GM12878 (cell line): ENCODE data around the gene SLC35F3. TPM values are rescaled to one million over a fixed set of nuclear protein-coding genes. Genes with fewer than 3 reads are reported as not detected.

Experiments used
- ATAC-seq: fragments of 200-7000 bp; cut with Tn5 transposase; 3 replicates; pipeline ENCODE4 v1.9.1; 2020; ENCODE audit warnings: mild to moderate bottlenecking, moderate library complexity
- BruUV-seq: library from RNA; stranded (reverse); fragments of 400-500 nt; replicated peaks from 2 replicates; lab custom pipeline; 2021; lab: Mats Ljungman, UMichigan
- CTCF ChIA-PET: fragments of 300-600 bp; sonication (Branson Sonifier 250); formaldehyde crosslinking; extraction: SDS; loops from one replicate; lab custom pipeline; 2021; ENCODE audit warnings: inconsistent platforms; lab: Yijun Ruan, JAX
- POLR2A ChIA-PET: fragments of 350-600 bp; formaldehyde crosslinking; extraction: SDS; loops from one replicate; lab custom pipeline; 2021; ENCODE audit warnings: inconsistent platforms; lab: Charles Lee
- RAD21 ChIA-PET: fragments of 300-600 bp; sonication (Branson Sonifier 250); formaldehyde crosslinking; loops from one replicate; lab custom pipeline; 2023; ENCODE audit warnings: antibody characterized with exemption; ENCODE audit not compliant: unreplicated experiment; lab: Charles Lee
- SMC1A ChIA-PET: fragments of 300-600 bp; sonication (Branson Sonifier 250); formaldehyde crosslinking; loops from one replicate; lab custom pipeline; 2023; ENCODE audit not compliant: unreplicated experiment, uncharacterized antibody; lab: Charles Lee
- DNase-seq: peaks from one replicate; pipeline ENCODE4 v3.0.0-alpha.2; 2011; ENCODE audit warnings: low read depth, low spot score
- FAIRE-seq: peaks from 3 replicates; lab custom pipeline; 2011; peaks lifted over from hg19 to GRCh38; lab: Jason Lieb, UNC
- H2AFZ ChIP-seq: 2 replicates; pipeline ENCODE4 v1.6.0; 2011; ENCODE audit warnings: low read depth, low read length, control low read depth; ENCODE audit not compliant: control insufficient read depth
- H3K27ac ChIP-seq: 2 replicates; pipeline ENCODE4 v1.5.1; 2011; ENCODE audit warnings: control low read depth; ENCODE audit not compliant: control insufficient read depth, insufficient read depth
- H3K27me3 ChIP-seq, 2 experiments: replicated peaks in 1 of 2; 2 replicates each; pipeline versions ENCODE4 v1.6.0 to v1.6.1; 2011; ENCODE audit warnings: low read length in 1 of 2; ENCODE audit not compliant: control insufficient read depth in 2 of 2, insufficient read depth in 2 of 2
- H3K36me3 ChIP-seq, 2 experiments: 2 replicates each; pipeline ENCODE4 v1.5.1; 2011; ENCODE audit warnings: low read length in 1 of 2; ENCODE audit not compliant: control insufficient read depth in 2 of 2, insufficient read depth in 2 of 2
- H3K4me1 ChIP-seq: 2 replicates; pipeline ENCODE4 v1.6.1; 2011; ENCODE audit warnings: mild to moderate bottlenecking, low read length, moderate library complexity, mixed read lengths; ENCODE audit not compliant: control insufficient read depth, insufficient read depth
- H3K4me2 ChIP-seq: 2 replicates; pipeline ENCODE4 v1.6.0; 2011; ENCODE audit warnings: control low read depth; ENCODE audit not compliant: control insufficient read depth, insufficient read depth
- H3K4me3 ChIP-seq: fragments of 200-600 bp; sonication (generic); 2 replicates; pipeline ENCODE4 v1.5.1; 2016
- H3K79me2 ChIP-seq: 2 replicates; pipeline ENCODE4 v1.6.0; 2011; ENCODE audit warnings: low read length; ENCODE audit not compliant: control insufficient read depth, insufficient read depth
- H3K9ac ChIP-seq: 2 replicates; pipeline ENCODE4 v1.8.0; 2011; ENCODE audit warnings: low read length, control low read depth, mixed read lengths; ENCODE audit not compliant: control insufficient read depth, insufficient read depth
- H3K9me3 ChIP-seq: replicated peaks from 3 replicates; pipeline ENCODE4 v1.5.1; 2011; ENCODE audit warnings: mild to moderate bottlenecking, low read length; ENCODE audit not compliant: control insufficient read depth, insufficient read depth
- H4K20me1 ChIP-seq: 2 replicates; pipeline ENCODE4 v1.6.0; 2011; ENCODE audit not compliant: control insufficient read depth, insufficient read depth
- CEBPZ ChIP-seq: fragments of 150-350 bp; IDR thresholded peaks from 2 replicates; pipeline ENCODE4 v1.6.1; 2016; ENCODE audit warnings: low read depth, low read length
- CTCF ChIP-seq, 3 experiments: IDR thresholded peaks in 2 of 3; conservative IDR thresholded peaks in 1 of 3; 2 replicates each; pipeline ENCODE4 v1.5.1; 2011; ENCODE audit warnings: low read depth in 3 of 3, low read length in 3 of 3, mild to moderate bottlenecking in 3 of 3, control low read depth in 2 of 3, moderate library complexity in 2 of 3, inconsistent platforms in 1 of 3, mixed read lengths in 1 of 3; ENCODE audit not compliant: control insufficient read depth in 2 of 3, insufficient read depth in 1 of 3; ENCODE audit errors: extremely low read depth in 1 of 3
- IRF4 ChIP-seq: IDR thresholded peaks from 2 replicates; pipeline ENCODE4 v1.6.1; 2011; ENCODE audit warnings: low read depth, low read length
- NFXL1 ChIP-seq: fragments of 450-650 bp; IDR thresholded peaks from 2 replicates; pipeline ENCODE4 v1.6.1; 2017; ENCODE audit warnings: antibody characterized with exemption, mild to moderate bottlenecking, borderline replicate concordance
- PML ChIP-seq: IDR thresholded peaks from 2 replicates; pipeline ENCODE4 v1.6.1; 2012; ENCODE audit warnings: low read length, inconsistent platforms
- POLR2A ChIP-seq: IDR thresholded peaks from 2 replicates; pipeline ENCODE4 v1.6.1; 2011; ENCODE audit warnings: low read depth, mild to moderate bottlenecking, low read length
- SUPT20H ChIP-seq: IDR thresholded peaks from 2 replicates; pipeline ENCODE4 v1.6.1; 2011; ENCODE audit warnings: low read depth, mild to moderate bottlenecking, low read length, moderate library complexity, borderline replicate concordance; ENCODE audit not compliant: control insufficient read depth
- TBL1XR1 ChIP-seq: IDR thresholded peaks from 2 replicates; pipeline ENCODE4 v1.6.1; 2012; ENCODE audit warnings: low read depth, low read length, improper control_type of control experiment
- USF1 ChIP-seq: IDR thresholded peaks from 2 replicates; pipeline ENCODE4 v1.6.1; 2011; ENCODE audit warnings: borderline replicate concordance, low read depth, mild to moderate bottlenecking, moderate library complexity, mixed read lengths, low read length; ENCODE audit not compliant: insufficient read depth; ENCODE audit errors: extremely low read length
- ZBTB4 ChIP-seq: fragments of 450-650 bp; formaldehyde crosslinking; IDR thresholded peaks from 2 replicates; pipeline ENCODE4 v1.4.0; 2022; ENCODE audit warnings: mild to moderate bottlenecking, moderate library complexity
- ZNF207 ChIP-seq: fragments of 450-650 bp; IDR thresholded peaks from 2 replicates; pipeline ENCODE4 v1.6.1; 2014; ENCODE audit warnings: antibody characterized with exemption, mild to moderate bottlenecking, borderline replicate concordance
- ZNF622 ChIP-seq: fragments of 450-650 bp; IDR thresholded peaks from 2 replicates; pipeline ENCODE4 v1.6.1; 2017; ENCODE audit warnings: mild to moderate bottlenecking, inconsistent platforms
- ZSCAN29 ChIP-seq: fragments of 450-650 bp; IDR thresholded peaks from 2 replicates; pipeline ENCODE4 v1.6.1; 2017; ENCODE audit warnings: mild to moderate bottlenecking, moderate library complexity
- WGBS: methylation state at CpG from one replicate; pipeline ENCODE4 v1.1.6; 2016; ENCODE audit warnings: low lambda C conversion rate; ENCODE audit not compliant: insufficient replicate concordance, insufficient coverage; ENCODE audit errors: missing lambda C conversion rate; 5-methylcytosine and 5-hydroxymethylcytosine counted together
- in situ Hi-C: fragments of 300-500 bp; cut with MboI; formaldehyde crosslinking; loops from 9 replicates; pipeline ENCODE4 v1.14.3; 2018; ENCODE audit warnings: mixed read lengths
- intact Hi-C: fragments of 100-400 bp; cut with micrococcal nuclease; formaldehyde crosslinking; loops from one replicate; pipeline ENCODE4 v1.14.2; 2022; ENCODE audit not compliant: unreplicated experiment
- polyA plus RNA-seq, 11 experiments: library from polyadenylated mRNA; depleted of rRNA in 4 of 11; unstranded in 6 of 11; stranded (reverse) in 5 of 11; fragments of >200 nt; fragmentation: Nextera tagmentation in 4 of 11; fragmentation: Illumina TruSeq in 1 of 11; extraction: Ambion mirVana in 4 of 11; extraction: Trizol in 1 of 11; gene quantifications; 1 replicate in 1 of 11; 2 replicates in 10 of 11; pipeline versions ENCODE4 v1.2.1 to v1.2.3, GENCODE V29; 2011 to 2016; ENCODE audit warnings: inconsistent platforms in 2 of 11, missing spikeins in 2 of 11, low read depth in 1 of 11
- total RNA-seq, 4 experiments: library from RNA; depleted of rRNA in 3 of 4; stranded (reverse); fragments of >200 nt in 3 of 4; fragmentation: Illumina TruSeq in 1 of 4; extraction: Trizol in 1 of 4; gene quantifications; 2 replicates each; pipeline versions ENCODE4 v1.2.1 to v1.2.3, GENCODE V29; 2013 to 2021

SLC35F3 gene
- total and polyA plus RNA-seq, 10 of the 15 experiments (the other 5 are each of a cell fraction or from before 2014, with no cell fraction given), result 1.0 to 8.6 (median 5.7) TPM

- H4K20me1 ChIP-seq, result no peaks in the 10 kb centered on the region
- H3K9me3 ChIP-seq, result peaks cover 10% of the 10 kb centered on the region
- no peaks in the 10 kb centered on the region for H3K4me1 ChIP-seq
- H2AFZ ChIP-seq, result no peak overlapping the region
- H3K27me3 ChIP-seq, result no peaks in the 10 kb centered on the region
- H3K79me2 ChIP-seq, result no peaks in the 10 kb centered on the region
- FAIRE-seq (no peak), DNase-seq (no peak), ATAC-seq (no peak)
- H3K9ac ChIP-seq, result no peak overlapping the region
- no TSS peak for BruUV-seq
- RAD21 ChIA-PET, result no interaction called here
- WGBS, result 84% methylated on average over 5 of the region's 5 CpGs
- no peak overlapping the region for H3K4me2 ChIP-seq
- no peak overlapping the region for H3K27ac ChIP-seq
- in situ Hi-C loops (no loop called here), intact Hi-C loops (no loop called here)
- CTCF ChIA-PET, result no interaction called here
- SMC1A ChIA-PET, result no interaction called here
- no peaks in the 10 kb centered on the region; a peak in 1 of 4 replicates for H3K36me3 ChIP-seq
- H3K4me3 ChIP-seq, result no peak overlapping the region
- POLR2A ChIA-PET, result no interaction called here
- TF ChIP-seq POLR2A, result no peak
- no peak for TF ChIP-seq TBL1XR1
- TF ChIP-seq NFXL1, result no peak
- no peak for TF ChIP-seq USF1
- no peak for TF ChIP-seq IRF4
- no peak for TF ChIP-seq PML
- no peak for TF ChIP-seq SUPT20H
- no peak for TF ChIP-seq ZNF207
- TF ChIP-seq ZSCAN29, result no peak
- no peak for TF ChIP-seq CTCF (IDR thresholded peaks at IDR 0.05 in 2 of 3, conservative IDR thresholded peaks at IDR 0.05 in 1 of 3; ENCODE audit: control insufficient read depth in 2 of 3, extremely low read depth in 1 of 3, insufficient read depth in 1 of 3, low read depth in 3 of 3, low read length in 3 of 3)
- no peak for TF ChIP-seq ZBTB4 (CRISPR knock-in tag)
- TF ChIP-seq CEBPZ, result no peak
- TF ChIP-seq ZNF622, result no peak
These were observed 357.1 kb downstream of the SLC35F3 start for GRCh38 chr1:234261545-234261944.
